ENCODE results near the gene MLLT3. TPM values are rescaled to one million over a fixed set of nuclear protein-coding genes. Genes with fewer than 3 reads are reported as not detected.

The MLLT3 gene
- total RNA-seq, 1 donor from 2014 or later = 35.1 TPM

- peak overlapping the region; percentile 94 for H3K27ac Mint-ChIP-seq (ENCODE audit: unreplicated experiment)
Observed at GRCh38 chr9:20557285-20557684, 65.0 kb downstream of the MLLT3 start.

DNA sequence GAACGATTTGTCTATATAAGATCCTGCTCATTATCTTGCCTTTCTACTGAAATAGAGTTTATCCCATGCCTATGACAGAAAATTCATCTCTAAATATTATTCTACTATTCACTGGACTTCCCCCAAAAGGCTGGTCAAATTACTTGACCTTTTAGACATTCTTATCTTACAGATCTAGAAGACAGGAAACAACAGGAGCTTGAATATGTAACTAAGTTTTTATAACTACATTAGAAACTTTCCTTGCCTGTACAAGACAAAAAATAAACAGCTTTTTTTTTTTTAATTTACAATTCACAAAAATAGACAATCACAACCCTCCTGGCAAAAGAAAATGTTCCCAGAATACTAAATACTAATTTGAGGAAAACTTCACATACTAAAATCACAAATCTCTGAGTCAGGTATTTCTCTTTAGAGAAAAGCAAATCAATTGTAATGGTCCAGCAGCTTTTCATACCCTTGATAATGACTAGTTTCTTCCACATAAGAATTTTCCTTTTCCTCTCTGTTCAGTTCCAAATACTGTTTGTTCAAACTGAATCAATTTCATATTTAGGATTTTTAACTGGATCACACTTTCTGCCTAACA, 68.6 kb downstream of the MLLT3 start:
- Mint-ChIP-seq H3K36me3 (ENCODE audit: low read depth, unreplicated experiment) (no peaks in the 10 kb centered on the region), H3K4me3 (ENCODE audit: unreplicated experiment) (no peak overlapping the region), H3K4me1 (ENCODE audit: low read depth, unreplicated experiment) (peaks cover 59% of the 10 kb centered on the region), H3K27me3 (ENCODE audit: low read depth, unreplicated experiment) (no peaks in the 10 kb centered on the region), H3K27ac (ENCODE audit: unreplicated experiment) (peak overlapping the region; percentile 24), H3K9me3 (ENCODE audit: unreplicated experiment) (no peaks in the 10 kb centered on the region)
- Histone ChIP-seq H3K36me3 (ENCODE audit: insufficient read depth, low read length) (no peaks in the 10 kb centered on the region), H2AFZ (ENCODE audit: low read depth, low read length) (no peak overlapping the region), H4K20me1 (ENCODE audit: insufficient read depth, low read length) (no peaks in the 10 kb centered on the region), H3K79me2 (ENCODE audit: insufficient read depth, low read length) (peaks cover 7% of the 10 kb centered on the region), H3K27ac (ENCODE audit: low read depth, low read length) (no peak overlapping the region), H3K4me3 (ENCODE audit: insufficient read depth, low read depth, low read length) (no peak overlapping the region), H3K9ac (ENCODE audit: low read length) (no peak overlapping the region), H3K4me2 (ENCODE audit: low read length) (peak overlapping the region; percentile 9), H3K9me3 (ENCODE audit: insufficient read depth, low read depth, low read length) (no peaks in the 10 kb centered on the region), H3K27me3 (ENCODE audit: insufficient read depth, low read length) (no peaks in the 10 kb centered on the region), H3K4me1 (ENCODE audit: insufficient read depth, low read length) (peaks cover 16% of the 10 kb centered on the region)
- no peak for TF ChIP-seq EZH2 (IDR thresholded peaks at IDR 0.05; ENCODE audit: insufficient read depth, low read length)
- no peak for TF ChIP-seq CTCF (IDR thresholded peaks at IDR 0.05; ENCODE audit: insufficient read depth, low read depth, low read length)
- DNase-seq (ENCODE audit: low read depth) = no peak
- FAIRE-seq = no peak

More at GRCh38 chr9:20557285-20557684, 65.0 kb downstream of the MLLT3 start:
- DNase-seq (ENCODE audit: low read depth) (no peak), FAIRE-seq (no peak)
- Mint-ChIP-seq H3K36me3 (ENCODE audit: low read depth, unreplicated experiment) (no peaks in the 10 kb centered on the region), H3K9me3 (ENCODE audit: unreplicated experiment) (no peaks in the 10 kb centered on the region), H3K4me1 (ENCODE audit: low read depth, unreplicated experiment) (peaks cover 43% of the 10 kb centered on the region), H3K27me3 (ENCODE audit: low read depth, unreplicated experiment) (no peaks in the 10 kb centered on the region), H3K4me3 (ENCODE audit: unreplicated experiment) (no peak overlapping the region)
- Histone ChIP-seq H3K4me3 (ENCODE audit: insufficient read depth, low read depth, low read length) (no peak overlapping the region), H3K4me1 (ENCODE audit: insufficient read depth, low read length) (peaks cover 24% of the 10 kb centered on the region), H3K27ac (ENCODE audit: low read depth, low read length) (no peak overlapping the region), H3K9me3 (ENCODE audit: insufficient read depth, low read depth, low read length) (no peaks in the 10 kb centered on the region), H2AFZ (ENCODE audit: low read depth, low read length) (no peak overlapping the region), H3K79me2 (ENCODE audit: insufficient read depth, low read length) (peaks cover 9% of the 10 kb centered on the region), H3K9ac (ENCODE audit: low read length) (no peak overlapping the region), H3K27me3 (ENCODE audit: insufficient read depth, low read length) (no peaks in the 10 kb centered on the region), H3K4me2 (ENCODE audit: low read length) (no peak overlapping the region), H3K36me3 (ENCODE audit: insufficient read depth, low read length) (no peaks in the 10 kb centered on the region), H4K20me1 (ENCODE audit: insufficient read depth, low read length) (no peaks in the 10 kb centered on the region)
- TF ChIP-seq CTCF (IDR thresholded peaks at IDR 0.05; ENCODE audit: insufficient read depth, low read depth, low read length) = no peak
- TF ChIP-seq EZH2 (IDR thresholded peaks at IDR 0.05; ENCODE audit: insufficient read depth, low read length) = no peak

- peaks cover 7% of the 10 kb centered on the region for H3K79me2 ChIP-seq (ENCODE audit: insufficient read depth, low read length)
- H3K27me3 ChIP-seq (ENCODE audit: insufficient read depth, low read length) = no peaks in the 10 kb centered on the region
- H3K27ac ChIP-seq (ENCODE audit: low read depth, low read length) = no peak overlapping the region
- no peak overlapping the region for H3K4me3 ChIP-seq (ENCODE audit: insufficient read depth, low read depth, low read length)
- TF ChIP-seq EZH2 (IDR thresholded peaks at IDR 0.05; ENCODE audit: insufficient read depth, low read length) (no peak), CTCF (IDR thresholded peaks at IDR 0.05; ENCODE audit: insufficient read depth, low read depth, low read length) (peak; percentile 10)
- peak; percentile 58 for FAIRE-seq
- no peak overlapping the region for H3K9ac ChIP-seq (ENCODE audit: low read length)
- H3K4me3 Mint-ChIP-seq (ENCODE audit: unreplicated experiment) = no peak overlapping the region
- peak overlapping the region; percentile 24 for H3K27ac Mint-ChIP-seq (ENCODE audit: unreplicated experiment)
- H3K36me3 ChIP-seq (ENCODE audit: insufficient read depth, low read length) = no peaks in the 10 kb centered on the region
- H3K27me3 Mint-ChIP-seq (ENCODE audit: low read depth, unreplicated experiment) = no peaks in the 10 kb centered on the region
- H3K4me2 ChIP-seq (ENCODE audit: low read length) = peak overlapping the region; percentile 9
- peak; percentile 50 for DNase-seq (ENCODE audit: low read depth)
- H4K20me1 ChIP-seq (ENCODE audit: insufficient read depth, low read length) = no peaks in the 10 kb centered on the region
- H3K9me3 Mint-ChIP-seq (ENCODE audit: unreplicated experiment) = no peaks in the 10 kb centered on the region
- H3K4me1 Mint-ChIP-seq (ENCODE audit: low read depth, unreplicated experiment) = peaks cover 54% of the 10 kb centered on the region
- no peaks in the 10 kb centered on the region for H3K36me3 Mint-ChIP-seq (ENCODE audit: low read depth, unreplicated experiment)
- peaks cover 9% of the 10 kb centered on the region for H3K4me1 ChIP-seq (ENCODE audit: insufficient read depth, low read length)
- H3K9me3 ChIP-seq (ENCODE audit: insufficient read depth, low read depth, low read length) = no peaks in the 10 kb centered on the region
- no peak overlapping the region for H2AFZ ChIP-seq (ENCODE audit: low read depth, low read length)
Observed at GRCh38 chr9:20552874-20553557, 69.3 kb downstream of the MLLT3 start.
